Measurements from ENCODE around the gene SFMBT2. TPM values are rescaled to one million over a fixed set of nuclear protein-coding genes. Genes with fewer than 3 reads are reported as not detected.

The SFMBT2 gene
- total RNA-seq: 12.5 TPM

GRCh38 chr10:7410862-7411670, at the start of gene SFMBT2:
SFMBT2 (minus strand) TSS chr10:7411034; CDS start chr10:7381898, 29,136 bp downstream.

Small RNA genes lying within 50 kb of the gene (small RNA-seq; reads per million reads assigned to genes)
- gene AL590095.2 (ENCODE audit: low replicate concordance): not detected
- not detected for gene COX6CP17 (ENCODE audit: low replicate concordance)
